ENCODE measurements around the gene LCMT1. TPM values are rescaled to one million over a fixed set of nuclear protein-coding genes. Genes with fewer than 3 reads are reported as not detected.

Gene LCMT1
- total RNA-seq, 2 donors from 2014 or later = 66.9 to 68.6 TPM

- peaks cover 3% of the 10 kb centered on the region for H3K4me1 ChIP-seq (ENCODE audit: control insufficient read depth, insufficient read depth, low read length)
- no peak overlapping the region for H3K9ac ChIP-seq (ENCODE audit: extremely low read depth, low read length, poor library complexity, severe bottlenecking)
- H3K27ac ChIP-seq (ENCODE audit: low read depth, low read length) = no peak overlapping the region
- DNase-seq = no peak
- Mint-ChIP-seq H3K4me1 (peaks cover 7% of the 10 kb centered on the region), H3K36me3 (ENCODE audit: low read depth) (peaks cover 65% of the 10 kb centered on the region), H3K27me3 (ENCODE audit: insufficient read depth) (no peaks in the 10 kb centered on the region), H3K9me3 (no peaks in the 10 kb centered on the region), H3K27ac (no peak overlapping the region), H3K4me3 (no peak overlapping the region)
- H3K27me3 ChIP-seq (ENCODE audit: control insufficient read depth, insufficient read depth, low read length, poor library complexity, severe bottlenecking) = no peaks in the 10 kb centered on the region
- peaks cover 68% of the 10 kb centered on the region for H3K36me3 ChIP-seq (ENCODE audit: control insufficient read depth, insufficient read depth, low read length)
- WGBS, 2 experiments (ENCODE audit: insufficient coverage in 1 of 2, insufficient read length in 1 of 2) = 91 to 100% methylated on average over 3 to 5 of the region's 5 CpGs
- peaks cover 5% of the 10 kb centered on the region for H3K9me3 ChIP-seq (ENCODE audit: control insufficient read depth, low read length)
- no peak for TF ChIP-seq CTCF (conservative IDR thresholded peaks at IDR 0.05)
- no peak overlapping the region for H3K4me3 ChIP-seq (ENCODE audit: low read length)
These were observed 46.9 kb downstream of the LCMT1 start for GRCh38 chr16:25158401-25158800.

GRCh38 chr16:25161753-25162367 is 50.3 kb downstream of the LCMT1 start:
- TF ChIP-seq CTCF (conservative IDR thresholded peaks at IDR 0.05) = no peak
- H3K27ac Mint-ChIP-seq = no peak overlapping the region
- Histone ChIP-seq H3K4me3 (ENCODE audit: low read length) (no peak overlapping the region), H3K4me1 (ENCODE audit: control insufficient read depth, insufficient read depth, low read length) (peaks cover 3% of the 10 kb centered on the region), H3K9ac (ENCODE audit: extremely low read depth, low read length, poor library complexity, severe bottlenecking) (no peak overlapping the region), H3K9me3 (ENCODE audit: control insufficient read depth, low read length) (peaks cover 2% of the 10 kb centered on the region), H3K36me3 (ENCODE audit: control insufficient read depth, insufficient read depth, low read length) (peaks cover 93% of the 10 kb centered on the region), H3K27ac (ENCODE audit: low read depth, low read length) (no peak overlapping the region), H3K27me3 (ENCODE audit: control insufficient read depth, insufficient read depth, low read length, poor library complexity, severe bottlenecking) (no peaks in the 10 kb centered on the region)
- no peaks in the 10 kb centered on the region for H3K4me1 Mint-ChIP-seq
- H3K4me3 Mint-ChIP-seq = no peak overlapping the region
- H3K9me3 Mint-ChIP-seq = no peaks in the 10 kb centered on the region
- no peaks in the 10 kb centered on the region for H3K27me3 Mint-ChIP-seq (ENCODE audit: insufficient read depth)
- WGBS, 2 experiments (ENCODE audit: insufficient coverage in 1 of 2, insufficient read length in 1 of 2) = 87 to 97% methylated on average over 3 to 5 of the region's 5 CpGs
- DNase-seq = no peak
- peaks cover 69% of the 10 kb centered on the region for H3K36me3 Mint-ChIP-seq (ENCODE audit: low read depth)

- DNase-seq = no peak
- WGBS, 2 experiments (ENCODE audit: insufficient coverage in 1 of 2, insufficient read length in 1 of 2) = 90 to 100% methylated on average over 1 of the region's 1 CpG
- no peak for TF ChIP-seq CTCF (conservative IDR thresholded peaks at IDR 0.05)
- H3K27ac Mint-ChIP-seq = no peak overlapping the region
- H3K36me3 Mint-ChIP-seq (ENCODE audit: low read depth) = peaks cover 60% of the 10 kb centered on the region
- H3K4me3 Mint-ChIP-seq = no peak overlapping the region
- Histone ChIP-seq H3K27me3 (ENCODE audit: control insufficient read depth, insufficient read depth, low read length, poor library complexity, severe bottlenecking) (no peaks in the 10 kb centered on the region), H3K9me3 (ENCODE audit: control insufficient read depth, low read length) (no peaks in the 10 kb centered on the region), H3K9ac (ENCODE audit: extremely low read depth, low read length, poor library complexity, severe bottlenecking) (no peak overlapping the region), H3K27ac (ENCODE audit: low read depth, low read length) (no peak overlapping the region), H3K36me3 (ENCODE audit: control insufficient read depth, insufficient read depth, low read length) (peaks cover 86% of the 10 kb centered on the region), H3K4me3 (ENCODE audit: low read length) (no peak overlapping the region), H3K4me1 (ENCODE audit: control insufficient read depth, insufficient read depth, low read length) (no peaks in the 10 kb centered on the region)
- H3K4me1 Mint-ChIP-seq = no peaks in the 10 kb centered on the region
- H3K27me3 Mint-ChIP-seq (ENCODE audit: insufficient read depth) = no peaks in the 10 kb centered on the region
- no peaks in the 10 kb centered on the region for H3K9me3 Mint-ChIP-seq
These were observed 52.1 kb downstream of the LCMT1 start for GRCh38 chr16:25163683-25164082.
